ENCODE data around the gene TRPM8. TPM values are rescaled to one million over a fixed set of nuclear protein-coding genes. Genes with fewer than 3 reads are reported as not detected.

Gene TRPM8
- total and polyA plus RNA-seq, 2 experiments from 2014 or later = 0.11 to 0.14 TPM

DNA sequence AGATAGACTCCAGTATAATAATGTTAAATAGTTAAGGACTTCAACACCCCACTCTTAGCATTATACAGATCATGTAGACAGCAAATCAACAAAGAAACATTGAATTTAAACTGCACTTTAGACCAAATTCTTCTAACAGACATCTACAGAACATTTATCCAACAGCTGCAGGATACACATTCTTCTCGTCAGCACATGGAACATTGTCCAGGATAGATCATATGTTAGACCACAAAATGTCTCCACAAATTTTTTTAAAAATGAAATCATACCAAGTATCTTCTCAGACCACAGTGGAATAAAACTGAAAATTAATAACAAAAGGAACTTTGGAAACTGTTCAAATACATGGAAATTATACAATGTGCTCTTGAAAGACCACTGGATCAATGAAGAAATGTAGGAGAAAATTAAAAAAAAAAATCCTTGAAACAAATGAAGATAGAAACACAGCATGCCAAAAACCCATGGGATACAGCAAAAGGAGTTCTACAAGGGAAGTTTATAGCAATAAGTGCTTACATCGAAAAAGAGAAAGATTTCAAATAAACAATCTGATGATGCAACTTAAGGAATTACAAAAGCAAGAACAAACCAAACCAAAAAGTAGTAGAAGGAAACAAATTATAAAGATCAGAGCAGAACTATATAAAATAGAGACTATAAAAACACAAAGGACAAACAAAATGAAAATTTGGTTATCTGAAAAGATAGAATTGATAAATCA is 121.1 kb downstream of the TRPM8 start (continued):
- TF ChIP-seq, protein P1, sequence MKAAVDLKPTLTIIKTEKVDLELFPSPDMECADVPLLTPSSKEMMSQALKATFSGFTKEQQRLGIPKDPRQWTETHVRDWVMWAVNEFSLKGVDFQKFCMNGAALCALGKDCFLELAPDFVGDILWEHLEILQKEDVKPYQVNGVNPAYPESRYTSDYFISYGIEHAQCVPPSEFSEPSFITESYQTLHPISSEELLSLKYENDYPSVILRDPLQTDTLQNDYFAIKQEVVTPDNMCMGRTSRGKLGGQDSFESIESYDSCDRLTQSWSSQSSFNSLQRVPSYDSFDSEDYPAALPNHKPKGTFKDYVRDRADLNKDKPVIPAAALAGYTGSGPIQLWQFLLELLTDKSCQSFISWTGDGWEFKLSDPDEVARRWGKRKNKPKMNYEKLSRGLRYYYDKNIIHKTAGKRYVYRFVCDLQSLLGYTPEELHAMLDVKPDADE (IDR thresholded peaks at IDR 0.05) = no peak

DNA sequence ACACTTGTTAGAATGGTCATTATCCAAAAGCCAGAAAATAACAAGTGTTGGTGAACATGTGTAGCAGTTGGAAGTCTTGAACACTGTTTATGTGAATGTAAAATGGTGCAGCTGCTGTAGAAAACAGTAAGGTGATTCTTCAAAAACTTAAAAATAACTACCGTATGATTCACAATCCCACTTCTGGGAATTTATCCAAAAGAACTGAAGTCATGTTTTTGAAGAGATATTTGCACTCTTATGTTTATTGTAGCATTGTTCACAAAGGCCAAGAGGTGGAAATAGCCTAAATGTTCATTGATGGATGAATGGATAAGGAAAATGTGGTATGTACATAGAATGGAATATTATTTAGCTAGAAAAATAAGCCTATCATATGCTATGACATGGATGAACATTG is 127.0 kb downstream of the TRPM8 start:
- Histone ChIP-seq H4K20me1 (replicated peaks; ENCODE audit: insufficient read depth) (no peaks in the 10 kb centered on the region), H3K36me3 (ENCODE audit: insufficient read depth) (no peaks in the 10 kb centered on the region), H3K79me2 (replicated peaks; ENCODE audit: insufficient read depth) (no peaks in the 10 kb centered on the region), H3K27me3 (ENCODE audit: insufficient read depth) (no peaks in the 10 kb centered on the region), H3K9me2 (ENCODE audit: insufficient read depth) (0 out of 2 replicates have a peak, but pooled peaks cover 4% of the 10 kb centered on the region), H3K4me1 (ENCODE audit: insufficient read depth) (no peaks in the 10 kb centered on the region), H3F3A (replicated peaks; ENCODE audit: low read depth) (no peaks in the 10 kb centered on the region), H3K27ac (ENCODE audit: low read depth) (no peak overlapping the region), H3K4me2 (no peak overlapping the region), H3K4me3 (no peak overlapping the region), H2AFZ (no peak overlapping the region)
- Mint-ChIP-seq H3K27me3 (ENCODE audit: insufficient read depth, low read depth, poor library complexity) (no peaks in the 10 kb centered on the region), H3K4me3 (no peak overlapping the region), H3K4me1 (no peaks in the 10 kb centered on the region), H3K27ac (no peak overlapping the region), H3K36me3 (ENCODE audit: low read depth) (no peaks in the 10 kb centered on the region), H3K9me3 (no peaks in the 10 kb centered on the region)
- DNase-seq (ENCODE audit: low spot score) (no peak), ATAC-seq (no peak)
- TF ChIP-seq ZNF114 (CRISPR knock-in tag; IDR thresholded peaks at IDR 0.05) (no peak), CREB1 (CRISPR knock-in tag; IDR thresholded peaks at IDR 0.05; ENCODE audit: low read depth) (no peak)

DNA sequence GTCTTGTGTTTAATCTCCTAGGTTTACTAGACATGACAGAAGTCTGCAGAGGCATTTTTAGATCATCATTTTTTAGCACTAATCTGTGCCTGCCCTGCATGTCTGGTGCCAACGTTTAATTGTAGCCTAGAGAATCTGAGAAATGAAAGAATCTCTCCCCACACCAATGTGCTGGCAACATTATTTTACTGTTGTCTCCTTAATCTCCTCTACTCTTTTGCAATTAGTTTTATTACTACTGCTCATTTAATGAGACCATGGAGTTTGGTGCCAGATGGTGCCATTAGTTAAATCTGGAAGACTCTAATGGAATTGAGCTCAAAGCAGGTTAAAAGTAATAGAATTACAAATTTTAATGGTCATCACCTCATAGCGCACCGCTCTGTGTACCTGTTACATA is 129.3 kb downstream of the TRPM8 start:
- no peak overlapping the region for H3K27ac Mint-ChIP-seq
- H3K4me1 ChIP-seq (ENCODE audit: insufficient read depth) = 0 out of 2 replicates have a peak, but pooled peaks cover 4% of the 10 kb centered on the region
- H3K36me3 Mint-ChIP-seq (ENCODE audit: low read depth) = no peaks in the 10 kb centered on the region
- H3K4me3 Mint-ChIP-seq = no peak overlapping the region
- no peaks in the 10 kb centered on the region for H3K27me3 Mint-ChIP-seq (ENCODE audit: insufficient read depth, low read depth, poor library complexity)
- H3K4me1 Mint-ChIP-seq = peaks cover 4% of the 10 kb centered on the region; the same call in 2 of the 3 replicates
- H3K4me2 ChIP-seq = no peak overlapping the region
- 0 out of 2 replicates have a peak, but pooled peaks cover 4% of the 10 kb centered on the region for H3K9me2 ChIP-seq (ENCODE audit: insufficient read depth)
- ATAC-seq (no peak), DNase-seq (ENCODE audit: low spot score) (no peak)
- H3K9me3 Mint-ChIP-seq = no peaks in the 10 kb centered on the region
- no peaks in the 10 kb centered on the region for H4K20me1 ChIP-seq (replicated peaks; ENCODE audit: insufficient read depth)
- no peaks in the 10 kb centered on the region for H3K36me3 ChIP-seq (ENCODE audit: insufficient read depth)
- H3K27ac ChIP-seq (ENCODE audit: low read depth) = no peak overlapping the region
- H3F3A ChIP-seq (replicated peaks; ENCODE audit: low read depth) = no peaks in the 10 kb centered on the region
- H2AFZ ChIP-seq = no peak overlapping the region
- H3K4me3 ChIP-seq = no peak overlapping the region
- H3K27me3 ChIP-seq (ENCODE audit: insufficient read depth) = no peaks in the 10 kb centered on the region
- no peaks in the 10 kb centered on the region for H3K79me2 ChIP-seq (replicated peaks; ENCODE audit: insufficient read depth)
- TF ChIP-seq, protein P2, sequence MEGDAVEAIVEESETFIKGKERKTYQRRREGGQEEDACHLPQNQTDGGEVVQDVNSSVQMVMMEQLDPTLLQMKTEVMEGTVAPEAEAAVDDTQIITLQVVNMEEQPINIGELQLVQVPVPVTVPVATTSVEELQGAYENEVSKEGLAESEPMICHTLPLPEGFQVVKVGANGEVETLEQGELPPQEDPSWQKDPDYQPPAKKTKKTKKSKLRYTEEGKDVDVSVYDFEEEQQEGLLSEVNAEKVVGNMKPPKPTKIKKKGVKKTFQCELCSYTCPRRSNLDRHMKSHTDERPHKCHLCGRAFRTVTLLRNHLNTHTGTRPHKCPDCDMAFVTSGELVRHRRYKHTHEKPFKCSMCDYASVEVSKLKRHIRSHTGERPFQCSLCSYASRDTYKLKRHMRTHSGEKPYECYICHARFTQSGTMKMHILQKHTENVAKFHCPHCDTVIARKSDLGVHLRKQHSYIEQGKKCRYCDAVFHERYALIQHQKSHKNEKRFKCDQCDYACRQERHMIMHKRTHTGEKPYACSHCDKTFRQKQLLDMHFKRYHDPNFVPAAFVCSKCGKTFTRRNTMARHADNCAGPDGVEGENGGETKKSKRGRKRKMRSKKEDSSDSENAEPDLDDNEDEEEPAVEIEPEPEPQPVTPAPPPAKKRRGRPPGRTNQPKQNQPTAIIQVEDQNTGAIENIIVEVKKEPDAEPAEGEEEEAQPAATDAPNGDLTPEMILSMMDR (conservative IDR thresholded peaks at IDR 0.05; ENCODE audit: low read depth in 2 of 2) = no peak
- TF ChIP-seq JUNB (IDR thresholded peaks at IDR 0.05; ENCODE audit: unreplicated experiment) = no peak
- TF ChIP-seq POLR2AphosphoS5 (IDR thresholded peaks at IDR 0.05; ENCODE audit: low read depth) = no peak
- TF ChIP-seq CREB1 (CRISPR knock-in tag; IDR thresholded peaks at IDR 0.05; ENCODE audit: low read depth) = no peak
- no peak for TF ChIP-seq NANOG (IDR thresholded peaks at IDR 0.05; ENCODE audit: borderline replicate concordance)
- no peak for TF ChIP-seq STAT1 (IDR thresholded peaks at IDR 0.05; ENCODE audit: unreplicated experiment)
- TF ChIP-seq EZH2phosphoT487 (IDR thresholded peaks at IDR 0.05; ENCODE audit: unreplicated experiment) = no peak
- TF ChIP-seq, protein P3, sequence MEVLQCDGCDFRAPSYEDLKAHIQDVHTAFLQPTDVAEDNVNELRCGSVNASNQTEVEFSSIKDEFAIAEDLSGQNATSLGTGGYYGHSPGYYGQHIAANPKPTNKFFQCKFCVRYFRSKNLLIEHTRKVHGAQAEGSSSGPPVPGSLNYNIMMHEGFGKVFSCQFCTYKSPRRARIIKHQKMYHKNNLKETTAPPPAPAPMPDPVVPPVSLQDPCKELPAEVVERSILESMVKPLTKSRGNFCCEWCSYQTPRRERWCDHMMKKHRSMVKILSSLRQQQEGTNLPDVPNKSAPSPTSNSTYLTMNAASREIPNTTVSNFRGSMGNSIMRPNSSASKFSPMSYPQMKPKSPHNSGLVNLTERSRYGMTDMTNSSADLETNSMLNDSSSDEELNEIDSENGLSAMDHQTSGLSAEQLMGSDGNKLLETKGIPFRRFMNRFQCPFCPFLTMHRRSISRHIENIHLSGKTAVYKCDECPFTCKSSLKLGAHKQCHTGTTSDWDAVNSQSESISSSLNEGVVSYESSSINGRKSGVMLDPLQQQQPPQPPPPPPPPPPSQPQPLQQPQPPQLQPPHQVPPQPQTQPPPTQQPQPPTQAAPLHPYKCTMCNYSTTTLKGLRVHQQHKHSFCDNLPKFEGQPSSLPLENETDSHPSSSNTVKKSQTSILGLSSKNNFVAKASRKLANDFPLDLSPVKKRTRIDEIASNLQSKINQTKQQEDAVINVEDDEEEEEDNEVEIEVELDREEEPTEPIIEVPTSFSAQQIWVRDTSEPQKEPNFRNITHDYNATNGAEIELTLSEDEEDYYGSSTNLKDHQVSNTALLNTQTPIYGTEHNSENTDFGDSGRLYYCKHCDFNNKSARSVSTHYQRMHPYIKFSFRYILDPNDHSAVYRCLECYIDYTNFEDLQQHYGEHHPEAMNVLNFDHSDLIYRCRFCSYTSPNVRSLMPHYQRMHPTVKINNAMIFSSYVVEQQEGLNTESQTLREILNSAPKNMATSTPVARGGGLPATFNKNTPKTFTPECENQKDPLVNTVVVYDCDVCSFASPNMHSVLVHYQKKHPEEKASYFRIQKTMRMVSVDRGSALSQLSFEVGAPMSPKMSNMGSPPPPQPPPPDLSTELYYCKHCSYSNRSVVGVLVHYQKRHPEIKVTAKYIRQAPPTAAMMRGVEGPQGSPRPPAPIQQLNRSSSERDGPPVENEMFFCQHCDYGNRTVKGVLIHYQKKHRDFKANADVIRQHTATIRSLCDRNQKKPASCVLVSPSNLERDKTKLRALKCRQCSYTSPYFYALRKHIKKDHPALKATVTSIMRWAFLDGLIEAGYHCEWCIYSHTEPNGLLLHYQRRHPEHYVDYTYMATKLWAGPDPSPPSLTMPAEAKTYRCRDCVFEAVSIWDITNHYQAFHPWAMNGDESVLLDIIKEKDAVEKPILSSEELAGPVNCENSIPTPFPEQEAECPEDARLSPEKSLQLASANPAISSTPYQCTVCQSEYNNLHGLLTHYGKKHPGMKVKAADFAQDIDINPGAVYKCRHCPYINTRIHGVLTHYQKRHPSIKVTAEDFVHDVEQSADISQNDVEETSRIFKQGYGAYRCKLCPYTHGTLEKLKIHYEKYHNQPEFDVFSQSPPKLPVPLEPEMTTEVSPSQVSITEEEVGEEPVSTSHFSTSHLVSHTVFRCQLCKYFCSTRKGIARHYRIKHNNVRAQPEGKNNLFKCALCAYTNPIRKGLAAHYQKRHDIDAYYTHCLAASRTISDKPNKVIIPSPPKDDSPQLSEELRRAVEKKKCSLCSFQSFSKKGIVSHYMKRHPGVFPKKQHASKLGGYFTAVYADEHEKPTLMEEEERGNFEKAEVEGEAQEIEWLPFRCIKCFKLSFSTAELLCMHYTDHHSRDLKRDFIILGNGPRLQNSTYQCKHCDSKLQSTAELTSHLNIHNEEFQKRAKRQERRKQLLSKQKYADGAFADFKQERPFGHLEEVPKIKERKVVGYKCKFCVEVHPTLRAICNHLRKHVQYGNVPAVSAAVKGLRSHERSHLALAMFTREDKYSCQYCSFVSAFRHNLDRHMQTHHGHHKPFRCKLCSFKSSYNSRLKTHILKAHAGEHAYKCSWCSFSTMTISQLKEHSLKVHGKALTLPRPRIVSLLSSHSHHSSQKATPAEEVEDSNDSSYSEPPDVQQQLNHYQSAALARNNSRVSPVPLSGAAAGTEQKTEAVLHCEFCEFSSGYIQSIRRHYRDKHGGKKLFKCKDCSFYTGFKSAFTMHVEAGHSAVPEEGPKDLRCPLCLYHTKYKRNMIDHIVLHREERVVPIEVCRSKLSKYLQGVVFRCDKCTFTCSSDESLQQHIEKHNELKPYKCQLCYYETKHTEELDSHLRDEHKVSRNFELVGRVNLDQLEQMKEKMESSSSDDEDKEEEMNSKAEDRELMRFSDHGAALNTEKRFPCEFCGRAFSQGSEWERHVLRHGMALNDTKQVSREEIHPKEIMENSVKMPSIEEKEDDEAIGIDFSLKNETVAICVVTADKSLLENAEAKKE (CRISPR knock-in tag; IDR thresholded peaks at IDR 0.05) = no peak

All from GM23338 (cell line).